ENCODE measurements around the gene SLBP. TPM values are rescaled to one million over a fixed set of nuclear protein-coding genes. Genes with fewer than 3 reads are reported as not detected.

The SLBP gene
- 99.1 and 99.4 TPM in 2 replicates for total RNA-seq

DNA sequence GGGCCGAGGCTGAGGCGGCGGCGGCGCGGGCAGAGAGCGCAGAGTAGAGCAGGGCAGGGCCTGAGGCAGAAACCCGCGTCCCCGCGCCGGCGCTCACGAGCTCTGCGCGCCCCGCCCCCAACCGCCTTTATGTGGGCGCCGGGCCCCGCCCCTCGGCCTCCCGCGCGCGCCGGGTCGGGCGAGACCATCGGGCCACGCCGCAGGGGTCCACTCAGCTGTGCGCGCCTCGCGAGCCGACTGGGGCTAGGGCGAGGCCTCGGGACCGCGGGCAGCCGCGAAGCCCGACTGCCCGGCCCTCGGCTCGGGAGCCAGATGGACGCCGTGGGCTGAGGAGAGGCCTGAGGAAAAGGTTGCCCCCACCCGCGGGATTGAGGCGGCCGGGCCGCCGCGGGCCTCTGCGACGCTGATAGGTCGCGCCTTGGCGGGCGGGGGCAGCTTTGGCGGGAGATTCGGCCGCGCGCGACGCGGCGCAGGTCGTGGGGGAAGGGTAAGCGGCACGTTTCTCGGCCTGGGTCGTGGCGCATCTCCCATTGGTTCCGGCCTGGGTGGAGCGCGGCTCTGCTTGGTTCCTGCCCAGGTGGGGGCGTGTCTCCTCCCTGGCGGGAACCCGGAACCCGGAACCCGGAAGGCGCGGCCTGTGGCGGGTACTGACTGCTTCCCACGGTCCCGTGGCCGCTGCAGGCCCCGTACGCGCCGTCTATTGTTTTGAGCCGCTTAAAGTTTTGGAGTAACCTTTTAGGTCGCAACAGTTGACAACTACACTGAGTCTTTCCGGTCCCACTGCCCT lies at the start of gene SLBP:
Gene SLBP (minus strand): TSS at position 104 of the 787 bp plus-strand sequence. CDS start 131 bp downstream, outside the sequence.
- intact Hi-C loops (cut with micrococcal nuclease) = loop anchor here (1.0 to 5.0 kb wide), 14 partner anchors 9 to 1250 kb away; partner anchors contain the start of genes CTBP1, FAM193A, FAM53A and FGFRL1

DNA sequence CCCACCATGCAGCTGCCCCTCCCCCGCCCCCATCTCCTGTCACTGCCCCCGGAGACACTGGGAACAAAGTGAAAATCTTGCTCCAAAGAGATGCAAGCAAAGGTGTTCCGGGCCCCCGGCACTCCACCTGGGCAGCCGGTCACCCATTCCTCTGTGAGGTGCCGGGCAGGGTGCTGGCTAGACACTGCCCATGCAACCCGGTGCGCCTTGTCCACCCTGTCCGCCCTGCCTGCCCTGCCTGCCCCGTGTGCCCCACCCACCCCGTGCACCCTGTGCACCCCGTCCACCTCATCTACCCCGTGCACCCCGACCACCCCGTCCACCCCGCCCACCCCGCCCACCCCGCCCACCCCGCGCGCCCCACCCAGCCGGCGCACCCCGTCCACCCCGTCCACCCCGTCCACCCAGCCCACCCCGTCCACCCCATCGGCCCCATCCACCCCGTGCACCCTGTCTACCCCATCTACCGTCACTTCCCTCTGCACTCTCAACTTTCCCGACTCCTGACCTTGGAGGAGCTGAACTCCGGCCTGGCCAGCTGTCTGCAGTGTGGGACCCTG lies 49.1 kb upstream of the SLBP start:
- intact Hi-C loops (cut with micrococcal nuclease) = no loop called here

DNA sequence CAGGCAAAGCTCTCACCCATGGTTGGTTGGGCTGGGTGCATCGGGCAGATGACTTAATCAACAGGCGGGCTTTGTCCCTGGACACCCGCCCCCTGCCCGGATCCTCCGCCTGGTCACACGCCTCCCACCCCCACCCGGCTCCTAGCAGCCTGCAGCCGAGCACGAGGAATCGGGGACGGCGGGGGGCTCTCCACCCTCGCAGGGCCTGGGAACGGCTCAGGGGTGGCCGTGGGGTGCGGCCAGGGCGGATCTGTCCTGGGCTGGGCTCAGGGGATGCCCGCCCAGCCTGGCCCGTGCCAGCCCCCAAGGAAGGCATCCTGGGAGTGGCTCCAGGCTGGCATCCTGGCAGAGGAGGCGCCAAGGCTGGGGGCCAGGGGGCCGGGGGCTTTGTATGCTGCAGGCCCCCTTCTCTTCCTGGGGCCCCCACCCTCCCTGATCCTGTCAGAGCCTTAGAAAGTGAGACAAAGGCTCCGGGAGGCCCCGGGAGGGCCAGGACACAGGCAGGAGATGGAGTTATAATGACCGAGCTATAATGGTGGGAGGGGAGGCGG lies 48.5 kb upstream of the SLBP start:
- intact Hi-C loops (cut with micrococcal nuclease) = no loop called here

DNA sequence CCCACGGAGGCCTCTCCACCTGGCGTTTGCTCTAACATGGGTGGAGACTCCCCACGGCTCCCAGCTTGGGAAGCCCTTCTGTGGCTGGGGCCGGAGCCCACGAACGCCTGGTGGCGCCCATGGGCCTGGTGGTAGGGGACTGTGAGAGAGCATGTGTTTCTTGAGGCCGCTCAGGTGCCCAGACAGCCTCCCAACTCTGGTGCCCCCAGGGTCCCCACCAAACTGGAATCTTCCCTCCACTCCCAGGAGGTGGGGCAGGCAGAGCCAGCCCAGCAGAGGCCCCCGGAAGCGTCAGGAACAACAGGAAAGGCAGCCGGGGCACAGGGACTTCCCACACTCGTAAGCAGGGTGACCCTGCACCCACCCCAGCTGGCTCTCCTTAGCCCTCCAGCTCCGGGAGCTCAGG lies 47.7 kb upstream of the SLBP start:
- intact Hi-C loops (cut with micrococcal nuclease) = no loop called here

DNA sequence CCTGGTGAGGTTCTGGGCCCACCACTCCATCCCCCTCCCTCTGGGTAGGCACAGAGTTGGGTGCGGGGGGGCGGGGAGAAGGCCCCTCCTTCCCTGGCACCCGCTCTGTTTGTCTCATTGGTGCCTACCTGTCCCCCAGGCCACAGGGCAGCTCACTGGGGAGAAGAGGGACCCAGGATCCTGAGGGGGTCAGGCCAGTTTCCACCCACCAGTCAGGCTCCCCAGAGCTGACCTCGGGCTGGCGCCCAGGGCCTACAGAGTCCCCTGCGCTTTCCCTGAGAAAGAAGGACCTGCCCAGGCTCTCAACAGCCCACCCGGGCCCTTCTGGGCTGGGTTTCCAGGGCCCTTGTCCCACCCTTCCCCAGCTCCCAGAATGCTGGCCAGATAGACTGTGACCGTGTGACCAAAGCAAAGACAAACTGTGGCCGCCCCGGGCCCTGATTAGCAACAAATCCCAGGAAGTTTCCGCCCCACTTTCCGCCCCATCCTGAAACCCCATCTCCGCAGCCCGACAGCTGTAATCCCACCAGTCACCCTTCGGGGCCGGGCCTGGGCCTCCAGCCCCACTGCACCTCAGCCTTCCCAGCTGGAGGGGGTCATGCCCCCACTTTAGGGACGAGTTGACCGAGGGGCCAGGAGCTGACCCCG lies 47.2 kb upstream of the SLBP start:
- intact Hi-C loops (cut with micrococcal nuclease) = no loop called here

DNA sequence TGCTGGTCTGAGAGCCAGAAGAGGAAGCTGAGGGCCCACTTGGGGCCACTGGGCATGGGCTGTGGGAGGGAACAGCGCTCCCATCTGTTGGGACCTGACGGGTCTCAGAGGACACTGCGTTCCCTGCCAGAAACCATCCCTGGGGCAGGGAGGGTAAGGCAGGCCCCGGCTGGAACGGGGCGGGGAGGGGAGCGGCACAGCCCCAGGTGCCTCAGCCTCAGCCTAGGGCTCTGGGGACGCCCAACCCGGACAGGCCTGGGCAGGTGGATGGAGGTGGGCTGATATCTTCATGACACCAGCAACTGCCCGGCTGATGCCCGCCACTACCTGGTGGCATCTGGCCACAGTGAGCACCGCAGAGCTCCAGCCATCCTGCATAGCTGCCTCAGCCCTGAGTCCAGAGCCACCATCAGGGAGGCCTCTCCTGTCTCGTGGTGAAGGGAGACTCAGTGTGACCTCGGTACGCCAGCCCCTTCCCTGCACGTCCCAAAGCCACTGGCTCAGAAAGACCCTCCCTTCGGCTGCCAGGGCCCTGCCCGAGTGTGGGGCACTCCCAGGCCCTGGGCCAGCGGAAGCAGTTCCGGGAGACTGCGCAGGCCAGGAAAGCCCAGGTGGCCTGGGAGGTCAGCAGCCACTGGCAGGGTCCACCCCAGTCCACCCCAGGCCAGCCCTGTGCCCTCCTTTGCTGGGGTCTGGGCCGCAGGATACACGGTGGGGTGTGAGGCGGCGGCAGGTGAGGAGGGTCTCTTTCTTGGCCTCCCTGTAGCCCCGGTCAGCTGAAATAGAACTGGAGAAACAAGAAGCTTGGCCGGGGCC lies 46.4 kb upstream of the SLBP start:
- intact Hi-C loops (cut with micrococcal nuclease) = no loop called here

DNA sequence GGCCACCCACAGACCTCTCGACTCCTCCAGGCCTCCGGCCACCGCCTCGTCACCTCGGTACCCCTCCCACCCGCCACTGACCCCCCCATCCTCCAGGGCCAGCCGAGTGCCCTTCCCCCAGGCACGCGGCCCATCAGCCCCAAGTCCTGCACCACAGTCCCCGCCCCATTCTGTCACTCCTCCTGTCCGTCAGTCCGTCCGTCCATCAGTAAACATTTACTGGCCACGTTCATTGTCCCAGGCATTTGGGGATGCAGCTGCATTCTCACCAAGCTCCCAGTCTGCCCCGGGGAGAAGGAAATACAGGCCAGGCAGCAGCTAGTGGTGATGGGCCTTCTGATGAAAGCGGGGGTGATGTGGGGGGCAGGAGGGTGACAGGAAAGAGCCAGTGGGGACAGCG lies 45.7 kb upstream of the SLBP start:
- intact Hi-C loops (cut with micrococcal nuclease) = no loop called here

DNA sequence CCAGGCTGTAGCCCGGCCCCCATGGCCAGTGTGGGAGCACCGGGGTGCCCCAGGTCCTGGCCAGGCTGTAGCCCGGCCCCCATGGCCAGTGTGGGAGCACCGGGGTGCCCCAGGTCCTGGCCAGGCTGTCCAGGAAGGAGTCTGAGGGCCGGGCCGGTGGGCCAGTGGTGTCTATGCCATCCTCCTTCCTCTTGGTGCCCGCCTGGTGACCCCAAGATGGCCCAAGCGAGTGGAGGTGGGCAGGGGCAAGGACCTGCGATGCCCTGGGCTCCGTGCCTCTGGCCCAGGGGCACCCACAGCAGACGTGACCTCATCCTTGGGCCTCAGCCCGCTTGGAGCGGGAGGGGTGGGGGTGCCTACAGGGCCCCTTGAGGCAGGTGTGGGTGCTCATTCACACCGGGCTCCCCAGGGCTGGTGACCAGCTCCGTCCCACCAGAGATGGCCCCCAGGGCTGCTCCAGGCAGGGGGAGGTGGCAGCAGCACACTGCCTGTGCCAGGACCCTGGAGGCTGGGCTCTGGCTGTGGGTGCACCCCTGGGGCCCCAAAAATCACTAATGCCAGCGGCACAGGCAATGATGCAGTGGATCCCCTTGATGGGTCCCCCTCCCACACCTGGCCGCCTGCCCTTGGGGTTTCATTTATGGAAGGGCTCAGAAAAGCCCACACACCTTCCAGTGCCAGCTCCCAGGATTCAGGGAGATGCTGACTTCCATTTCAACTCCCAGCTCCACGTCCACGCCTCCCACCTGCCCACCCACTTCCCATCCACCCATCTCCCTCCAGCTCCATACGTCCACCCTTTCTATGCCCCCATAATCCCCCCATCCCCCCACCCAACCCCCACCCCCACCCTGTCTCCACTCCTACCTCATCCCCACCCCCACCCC lies 45.0 kb upstream of the SLBP start:
- intact Hi-C loops (cut with micrococcal nuclease) = no loop called here

DNA sequence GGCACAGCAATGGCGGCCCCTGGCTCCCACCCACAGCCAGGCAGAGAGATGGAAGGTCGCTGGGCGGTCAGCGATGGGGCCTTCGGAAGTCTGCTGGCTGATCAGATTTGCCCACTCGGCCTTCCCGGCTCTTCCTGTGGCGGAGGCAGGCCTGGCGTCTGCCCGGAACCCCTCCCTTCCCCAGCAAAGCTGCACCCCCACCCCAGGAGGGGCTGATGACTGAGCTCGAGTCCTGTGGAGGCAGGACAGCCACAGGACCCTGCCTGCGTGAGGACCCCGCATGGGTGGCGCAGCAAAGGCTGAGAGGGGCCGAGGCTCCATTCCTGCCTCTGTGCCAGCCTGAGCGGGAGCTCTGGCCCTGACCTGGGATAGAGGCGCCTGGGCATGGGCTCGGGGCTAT lies 44.0 kb upstream of the SLBP start:
- intact Hi-C loops (cut with micrococcal nuclease) = no loop called here

DNA sequence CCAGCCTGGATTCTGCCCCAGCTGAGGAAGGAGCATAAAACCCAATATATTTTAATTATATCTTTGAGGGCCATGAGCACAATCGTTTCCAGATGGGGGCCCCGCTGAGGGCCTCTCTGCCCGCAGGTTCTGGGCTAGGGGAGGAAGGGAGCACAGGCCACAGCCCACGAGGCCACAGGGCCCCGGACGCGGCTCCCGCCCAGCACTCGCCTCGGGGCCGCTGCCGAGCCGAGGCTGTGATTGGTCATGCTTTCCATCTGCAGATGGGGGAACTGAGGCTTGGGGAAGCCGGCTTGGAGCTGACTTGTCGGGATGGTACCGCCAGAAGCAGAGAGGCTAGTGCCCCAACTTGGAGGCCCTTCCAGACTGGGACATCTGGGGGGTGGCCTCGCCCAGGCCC lies 43.2 kb upstream of the SLBP start:
- intact Hi-C loops (cut with micrococcal nuclease) = no loop called here

DNA sequence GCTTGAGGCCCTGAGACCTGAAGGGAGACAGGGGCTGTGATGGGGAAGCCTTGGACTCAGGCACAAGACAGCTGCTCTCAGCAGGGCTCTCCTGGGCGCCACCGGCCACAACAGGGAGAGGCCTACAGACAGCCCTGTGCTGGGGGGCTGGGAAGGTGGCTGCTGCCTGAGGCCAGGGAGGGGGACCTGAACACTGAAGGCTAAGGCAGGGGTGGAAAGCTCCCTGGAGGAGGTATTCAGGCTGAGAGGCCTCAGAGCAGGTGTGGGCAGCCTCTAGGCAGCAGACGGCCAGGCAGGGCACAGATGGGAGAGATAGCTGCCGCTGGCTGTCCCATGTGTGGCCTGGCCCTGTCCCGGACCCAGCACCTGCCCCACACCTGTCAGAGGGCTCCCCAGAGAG lies 42.2 kb upstream of the SLBP start:
- intact Hi-C loops (cut with micrococcal nuclease) = no loop called here

DNA sequence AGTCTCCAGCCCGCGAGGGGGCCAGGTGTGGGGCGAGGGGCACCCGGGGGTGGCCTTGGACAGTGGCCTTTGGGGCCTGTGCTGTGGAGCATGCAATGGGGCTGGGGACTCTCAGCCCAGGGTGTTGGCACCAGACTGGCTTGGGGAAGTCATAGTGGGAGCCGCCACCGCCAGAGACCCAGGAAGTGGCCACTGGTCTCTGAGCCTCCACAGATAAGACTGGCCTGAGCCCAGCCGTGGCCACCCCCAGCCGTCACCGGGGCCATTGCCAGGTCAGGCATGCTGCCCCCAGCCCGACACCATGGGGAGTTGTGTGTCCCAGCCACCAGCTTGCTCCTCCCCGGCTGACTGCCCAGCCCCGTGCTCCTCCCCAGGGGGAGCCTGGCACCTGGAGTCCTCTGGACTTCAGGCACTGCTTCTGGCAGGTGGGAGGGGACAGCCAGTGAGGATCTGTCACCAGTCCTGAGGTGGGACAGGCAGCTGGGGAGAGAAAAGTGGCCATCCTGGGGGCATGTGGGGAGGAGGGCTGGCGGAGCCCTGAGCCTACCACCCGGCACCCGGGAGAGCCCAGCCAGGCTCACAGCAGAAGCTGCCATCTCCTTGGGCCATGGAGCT lies 41.7 kb upstream of the SLBP start:
- intact Hi-C loops (cut with micrococcal nuclease) = no loop called here

DNA sequence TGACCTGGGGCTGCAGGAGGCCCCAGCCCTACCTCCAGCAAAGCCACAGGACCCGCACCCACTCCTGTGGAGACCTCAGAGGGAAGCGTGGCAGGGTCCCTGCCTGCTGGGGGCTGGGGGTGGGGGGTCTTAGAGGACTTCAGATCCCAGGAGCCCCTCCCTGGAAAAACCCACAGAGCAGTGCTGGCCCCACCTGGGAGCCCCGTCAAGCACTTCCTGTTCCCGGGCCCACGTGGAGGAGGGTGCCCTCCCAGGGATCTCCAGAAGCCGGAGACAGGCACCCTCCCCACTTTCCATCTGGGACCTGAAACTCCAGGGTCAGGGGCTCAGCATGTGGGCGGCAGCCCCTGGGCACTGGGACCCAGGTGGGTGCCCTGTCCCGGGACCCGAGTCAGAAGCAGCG lies 41.2 kb upstream of the SLBP start:
- intact Hi-C loops (cut with micrococcal nuclease) = no loop called here

DNA sequence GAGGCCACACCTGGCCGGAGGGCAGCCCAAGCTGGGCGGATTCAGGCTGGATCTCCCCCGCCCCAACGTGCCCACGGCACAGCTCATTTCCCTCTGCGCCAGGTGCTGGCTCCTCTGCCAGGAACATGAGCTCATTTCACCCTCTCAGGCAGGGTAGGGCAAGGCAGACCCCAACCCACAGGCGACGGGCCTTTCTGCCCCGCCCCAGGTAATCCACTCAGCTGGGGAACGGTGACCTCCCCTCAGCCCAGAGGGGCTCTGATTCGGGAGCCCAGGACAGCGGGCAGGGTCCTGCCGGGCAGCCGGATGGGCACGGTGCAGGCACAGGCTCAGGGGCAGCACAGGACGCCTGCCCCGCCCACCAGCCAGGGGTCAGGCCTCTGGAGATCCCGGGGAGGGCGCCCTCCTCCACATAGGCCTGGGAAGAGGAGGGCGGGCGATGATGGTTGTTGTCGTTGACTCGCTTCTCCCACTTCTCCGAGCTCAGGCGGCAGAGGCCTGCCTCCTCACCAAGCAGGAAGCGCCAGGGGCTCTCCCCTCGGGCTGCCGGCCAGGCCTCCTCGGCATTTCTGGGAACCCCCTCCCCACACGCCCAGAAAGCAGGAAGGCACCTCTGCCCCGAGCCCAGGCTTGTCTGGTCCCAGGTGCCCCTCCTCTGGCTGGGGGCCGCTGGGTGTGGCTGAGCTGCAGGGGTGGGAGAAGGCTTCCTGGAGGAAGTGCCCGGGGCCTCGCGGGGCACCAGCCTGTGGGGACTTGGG lies 40.3 kb upstream of the SLBP start:
- intact Hi-C loops (cut with micrococcal nuclease) = no loop called here

DNA sequence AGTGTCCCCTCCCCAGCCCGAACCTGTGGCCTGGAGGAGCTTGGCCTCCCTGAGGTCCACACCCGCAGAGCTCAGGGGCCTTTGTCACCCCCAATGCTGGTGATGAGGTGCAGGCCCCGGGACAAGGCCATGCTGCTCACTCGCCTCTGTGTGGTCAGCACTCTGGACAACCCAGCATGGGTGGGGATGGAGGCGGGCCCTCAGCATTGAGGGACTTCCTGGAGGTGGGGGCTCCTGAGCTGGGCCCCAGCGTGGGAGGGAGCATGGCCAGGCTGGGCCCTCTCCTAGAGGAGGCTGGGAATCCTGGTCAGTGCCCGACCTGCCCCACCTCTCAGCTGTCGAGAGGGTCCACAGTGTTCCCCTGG lies 39.8 kb upstream of the SLBP start:
- intact Hi-C loops (cut with micrococcal nuclease) = no loop called here

DNA sequence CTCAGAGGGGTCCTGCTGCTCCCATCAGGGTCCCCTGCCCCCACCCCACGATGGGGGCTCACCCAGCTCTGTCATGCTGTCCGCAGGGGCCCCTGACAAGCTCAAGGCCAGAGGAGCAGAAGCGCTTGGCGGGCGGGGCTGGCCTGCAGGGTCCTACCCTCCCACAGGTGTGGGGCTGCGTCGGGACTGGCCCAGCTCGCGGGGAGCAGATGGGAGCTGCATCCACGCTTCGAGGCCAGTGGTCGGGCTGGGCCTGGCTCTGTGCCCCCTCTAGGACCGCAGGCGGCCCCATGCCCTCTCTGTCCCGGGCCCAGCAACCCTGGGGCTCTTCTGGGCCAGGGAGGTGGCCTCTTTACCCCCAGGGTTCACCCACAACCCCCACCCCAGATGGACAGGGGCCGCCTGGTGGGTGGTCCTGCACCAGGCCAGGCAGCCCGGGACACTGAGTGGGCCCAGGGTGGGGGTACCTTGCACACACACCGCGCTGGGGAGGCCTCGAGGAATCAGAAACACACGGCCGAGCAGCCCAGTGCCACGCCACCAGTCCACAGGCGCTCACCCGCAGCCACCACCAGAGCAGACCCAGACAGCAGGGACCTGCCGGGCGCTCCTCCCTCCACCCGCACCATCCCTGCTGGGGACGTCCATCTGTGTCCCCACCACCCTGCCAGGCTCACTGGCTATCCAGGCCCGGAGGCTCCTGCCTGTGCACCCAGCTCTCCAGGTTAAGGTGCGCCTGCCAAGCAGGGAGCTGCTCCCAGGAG lies 39.2 kb upstream of the SLBP start:
- intact Hi-C loops (cut with micrococcal nuclease) = no loop called here

DNA sequence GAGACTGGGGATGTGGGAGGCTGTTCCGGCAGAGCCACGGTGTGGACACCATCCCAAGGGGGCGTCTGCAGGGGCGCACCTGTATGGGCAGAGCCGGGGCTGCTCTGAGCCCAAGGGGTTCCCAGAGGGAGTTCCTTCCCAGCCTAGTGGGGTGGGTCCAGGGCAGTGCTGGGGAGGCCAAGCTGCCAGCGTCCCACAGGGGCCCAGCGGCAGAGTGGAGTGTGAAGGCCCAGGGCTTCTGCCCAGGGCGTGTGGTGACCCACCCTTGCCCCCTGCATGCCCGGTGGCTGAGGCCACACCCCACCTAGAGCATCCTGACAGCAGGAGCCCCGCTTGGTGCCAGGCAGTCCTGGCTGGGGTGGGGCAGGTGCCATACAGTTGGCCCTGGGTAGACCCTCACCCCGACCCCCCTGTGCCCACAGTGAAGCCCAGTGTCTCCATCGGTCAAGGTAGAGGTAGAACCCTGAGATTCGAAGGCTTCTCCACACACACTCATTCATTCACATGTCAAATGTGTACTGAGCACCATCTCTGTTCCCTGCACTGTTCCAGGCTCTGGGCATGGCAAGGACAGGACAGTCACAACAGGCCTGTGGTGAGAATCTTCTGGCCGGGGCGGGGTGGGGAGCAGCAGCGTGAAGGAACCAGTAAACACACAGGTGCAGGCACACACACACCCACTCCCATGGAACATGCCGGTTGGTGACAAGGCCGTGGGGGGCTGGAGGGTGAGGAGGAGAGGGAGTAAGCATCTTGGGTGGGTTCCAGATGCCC lies 38.4 kb upstream of the SLBP start:
- intact Hi-C loops (cut with micrococcal nuclease) = no loop called here

DNA sequence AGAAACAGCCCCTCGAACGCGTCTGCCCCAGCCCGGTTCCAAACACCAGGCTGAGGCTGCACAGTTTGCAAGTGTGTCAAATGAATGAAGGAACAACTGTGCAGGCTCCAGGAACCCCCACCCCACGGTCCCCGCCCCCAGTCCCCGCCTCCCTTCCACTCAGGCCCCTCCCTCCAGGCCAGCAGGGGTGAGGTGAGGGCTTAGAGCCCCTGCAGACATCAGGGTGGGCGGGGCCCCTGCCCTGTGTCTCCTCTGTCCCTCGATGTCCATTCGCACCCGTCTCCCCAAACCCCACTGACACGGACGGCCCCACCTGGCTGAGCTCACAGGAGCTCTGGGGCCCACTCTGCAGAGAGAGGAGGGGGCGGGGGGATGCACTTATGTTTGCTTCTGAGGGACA lies 37.7 kb upstream of the SLBP start:
- intact Hi-C loops (cut with micrococcal nuclease) = loop anchor here (5.0 kb wide), 1 partner anchor 42 kb away; the partner anchor contains the start of gene FGFR3
